Measurements from ENCODE around the gene GOLGA8N.
"Not testable (repeated sequence)": the region's sequence is repeated elsewhere in the genome, so short reads cannot be mapped to it uniquely, and the experiment has no call there.

GOLGA8N gene

DNA sequence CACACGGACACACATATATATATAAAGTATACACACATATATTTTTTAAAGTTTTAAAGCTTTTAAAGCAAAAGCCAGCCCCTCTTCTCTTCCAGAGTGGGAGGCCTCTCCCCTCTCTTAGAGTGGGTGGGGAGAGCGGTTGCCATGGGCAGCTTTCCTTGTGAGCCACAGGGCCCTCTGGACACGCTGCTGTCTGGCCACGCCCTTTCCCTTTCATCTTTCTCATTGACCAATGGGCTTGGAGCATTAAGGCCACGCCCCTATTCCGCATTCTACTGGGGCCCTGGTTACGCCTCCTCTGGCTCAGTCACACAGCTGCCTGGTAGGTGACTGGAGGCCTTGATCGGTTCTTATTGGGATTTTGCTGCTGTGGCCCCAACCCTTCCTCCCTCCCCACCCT, at the start of gene GOLGA8N:
TSS of gene GOLGA8N (plus strand) at position 306 of the 400 bp plus-strand sequence.
- not testable (repeated sequence) for DNase-seq (ENCODE audit: low read depth in 2 of 2)

DNA sequence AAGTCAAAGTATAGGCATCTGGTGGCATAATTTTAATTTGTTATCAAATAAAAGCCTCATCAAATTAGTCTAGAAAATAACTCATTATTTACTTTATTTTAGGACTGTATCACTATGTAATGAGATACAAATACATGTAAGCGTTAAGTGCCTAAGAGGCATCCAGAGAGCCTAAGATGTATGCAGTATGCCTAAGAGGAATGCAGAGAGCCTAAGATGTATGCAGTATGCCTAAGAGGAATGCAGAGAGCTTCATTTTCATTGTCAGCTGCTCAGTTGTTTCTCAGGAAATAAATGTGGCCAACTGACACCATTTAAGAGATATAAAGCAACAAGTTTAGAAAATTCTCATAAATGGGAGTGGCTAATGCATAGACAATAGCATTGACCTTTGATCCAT, 49.8 kb upstream of the GOLGA8N start:
- not testable (repeated sequence) for DNase-seq (ENCODE audit: low read depth in 2 of 2)

DNA sequence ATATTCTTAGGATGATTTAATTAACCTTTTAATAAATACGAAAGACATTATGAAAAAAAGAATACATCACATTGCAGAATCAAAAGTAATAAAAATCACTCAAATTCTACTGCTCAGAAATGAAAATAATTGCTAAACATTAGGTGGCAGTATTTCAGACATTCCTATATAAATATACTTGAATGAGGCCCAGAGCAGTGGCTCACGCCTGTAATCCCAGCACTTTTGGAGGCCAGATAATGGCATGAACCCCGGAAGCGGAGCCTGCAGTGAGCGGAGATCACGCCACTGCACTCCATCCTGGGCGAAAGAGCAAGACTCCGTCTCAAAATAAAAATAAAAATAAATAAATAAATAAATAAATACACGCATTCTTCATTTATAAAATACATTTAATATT, 48.1 kb upstream of the GOLGA8N start:
- DNase-seq (ENCODE audit: low read depth in 2 of 2) = not testable (repeated sequence)

DNA sequence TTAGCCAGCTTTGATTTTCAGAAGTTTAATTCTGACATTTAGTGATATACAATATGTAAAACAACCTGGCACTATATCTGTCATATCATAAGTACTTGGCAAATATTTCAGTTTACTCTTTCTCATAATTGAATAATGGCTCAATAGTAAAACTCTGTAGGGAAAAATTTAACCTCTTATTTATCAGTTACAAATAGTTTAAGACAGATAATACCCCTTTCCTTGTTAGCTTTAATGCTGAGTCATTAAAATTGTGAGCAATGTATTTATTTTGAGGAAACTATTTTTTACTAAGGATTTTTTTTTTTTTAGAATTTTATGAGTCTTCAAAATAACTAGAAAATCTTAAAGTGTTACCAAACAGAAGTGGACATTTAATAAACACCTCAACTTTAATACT, 38.7 kb upstream of the GOLGA8N start:
- not testable (repeated sequence) for DNase-seq (ENCODE audit: low read depth in 2 of 2)

DNA sequence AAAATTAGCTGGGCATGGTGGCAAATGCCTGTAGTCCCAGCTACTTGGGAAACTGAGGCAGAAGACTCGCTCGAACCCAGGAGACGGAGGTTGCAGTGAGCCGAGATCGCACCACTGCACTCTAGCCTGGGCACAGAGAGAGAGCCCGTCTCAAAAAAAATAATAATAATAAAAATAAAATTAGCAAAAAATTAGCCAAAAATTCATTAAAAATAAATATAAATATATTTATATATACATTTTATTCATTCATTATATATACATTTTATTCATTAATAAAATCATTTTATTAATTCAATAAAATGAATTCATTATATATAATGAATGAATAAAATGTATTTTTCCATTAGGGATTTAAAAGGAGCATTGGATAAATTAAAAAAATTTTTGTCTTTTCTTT, 31.1 kb upstream of the GOLGA8N start:
- DNase-seq (ENCODE audit: low read depth in 2 of 2) = not testable (repeated sequence)

DNA sequence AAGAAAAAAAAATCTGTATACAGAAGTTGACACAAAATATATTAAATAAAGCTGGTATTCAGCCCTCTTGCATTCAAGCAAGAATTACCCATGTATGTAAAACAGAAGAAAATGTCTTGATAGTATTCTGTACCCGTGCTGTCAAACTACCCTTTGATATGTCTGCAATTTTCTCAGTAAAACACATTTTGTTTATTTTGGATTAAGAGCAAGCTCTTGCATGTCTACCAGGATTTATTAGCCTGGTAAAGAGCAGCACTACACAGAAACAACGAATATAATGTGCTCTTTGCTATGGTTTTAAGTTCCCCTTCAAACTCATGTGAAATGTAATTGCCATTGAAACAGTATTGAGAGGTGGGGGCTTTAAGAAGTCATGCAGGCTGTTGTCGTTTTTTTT, 24.3 kb upstream of the GOLGA8N start:
- DNase-seq (ENCODE audit: low read depth in 2 of 2) = not testable (repeated sequence)

DNA sequence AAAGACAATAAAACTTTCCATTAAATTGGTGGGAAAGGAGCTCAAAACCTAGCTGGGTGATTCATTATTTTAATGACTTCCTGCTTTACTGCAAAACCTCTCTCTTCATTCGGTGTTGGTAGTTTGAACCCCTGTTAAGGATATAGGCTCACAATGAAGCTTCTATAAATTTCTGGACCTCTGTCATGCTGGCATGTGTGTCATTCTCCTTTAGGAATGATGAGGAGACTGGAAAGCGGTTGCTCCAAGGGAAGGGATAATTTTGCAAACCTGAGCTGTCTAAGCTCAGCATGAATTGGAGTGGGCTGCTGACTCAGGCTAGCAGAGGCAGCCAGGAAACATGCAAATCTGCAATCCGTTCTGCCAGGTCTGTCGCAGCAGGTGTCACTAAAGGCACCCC, 14.8 kb upstream of the GOLGA8N start:
- not testable (repeated sequence) for DNase-seq (ENCODE audit: low read depth in 2 of 2)

DNA sequence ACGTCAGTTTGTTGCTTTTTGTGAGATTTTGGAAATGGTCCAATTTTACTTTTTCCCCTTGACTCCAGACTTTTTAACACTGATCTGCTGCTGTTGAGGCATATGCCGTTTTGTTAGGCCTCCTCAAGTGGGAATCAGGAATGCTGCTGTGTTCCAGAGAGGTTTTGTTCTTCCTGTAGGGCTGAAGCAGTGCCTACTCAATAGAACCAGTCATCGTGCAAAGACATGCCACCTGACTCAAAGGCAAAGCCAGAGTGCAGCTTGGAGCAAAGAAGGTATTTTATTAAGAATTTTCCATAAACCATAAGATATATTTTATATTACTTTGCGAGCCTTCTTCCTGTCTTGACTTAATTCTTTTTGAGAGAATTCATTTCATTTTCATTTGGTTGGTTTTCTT, 7.4 kb upstream of the GOLGA8N start:
- not testable (repeated sequence) for DNase-seq (ENCODE audit: low read depth in 2 of 2)

DNA sequence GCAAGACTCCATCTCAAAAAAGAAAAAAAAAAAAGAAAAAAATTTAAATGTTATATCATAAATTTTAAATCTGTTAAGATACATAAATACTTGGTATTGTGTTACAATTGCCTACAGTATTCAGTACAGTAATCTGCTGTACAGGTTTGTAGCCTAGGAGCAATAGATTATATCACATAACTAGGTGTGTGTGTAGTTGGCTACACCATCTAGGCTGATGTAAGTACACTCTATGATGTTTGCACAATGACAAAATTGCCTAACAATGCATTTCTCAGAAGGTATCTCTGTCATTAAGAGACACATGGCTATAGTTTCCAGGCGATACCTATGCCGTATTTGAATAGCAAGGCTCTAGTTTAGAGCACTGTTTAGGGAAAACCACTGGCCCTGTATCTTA, 16.3 kb downstream of the GOLGA8N start:
- DNase-seq (ENCODE audit: low read depth in 2 of 2) = not testable (repeated sequence)

DNA sequence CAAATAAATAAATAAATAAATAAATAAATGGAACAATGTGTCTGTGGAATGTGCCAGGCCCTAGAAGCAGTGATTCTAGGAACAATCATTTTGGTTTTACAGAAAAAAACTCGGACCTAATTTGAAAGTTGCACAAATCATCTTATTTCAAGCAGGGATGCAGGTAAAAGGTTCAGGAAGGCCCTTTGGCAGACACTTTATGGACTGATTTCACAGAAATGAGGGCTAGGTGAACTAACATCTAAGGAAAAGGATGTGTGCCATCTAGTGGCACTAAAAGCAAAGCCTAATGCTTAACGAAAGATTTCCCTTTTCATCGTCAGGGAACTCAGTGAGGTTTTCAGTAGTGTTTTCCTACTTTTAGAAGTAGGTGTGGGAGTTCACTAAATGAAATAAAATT, 17.5 kb downstream of the GOLGA8N start:
- not testable (repeated sequence) for DNase-seq (ENCODE audit: low read depth in 2 of 2)

DNA sequence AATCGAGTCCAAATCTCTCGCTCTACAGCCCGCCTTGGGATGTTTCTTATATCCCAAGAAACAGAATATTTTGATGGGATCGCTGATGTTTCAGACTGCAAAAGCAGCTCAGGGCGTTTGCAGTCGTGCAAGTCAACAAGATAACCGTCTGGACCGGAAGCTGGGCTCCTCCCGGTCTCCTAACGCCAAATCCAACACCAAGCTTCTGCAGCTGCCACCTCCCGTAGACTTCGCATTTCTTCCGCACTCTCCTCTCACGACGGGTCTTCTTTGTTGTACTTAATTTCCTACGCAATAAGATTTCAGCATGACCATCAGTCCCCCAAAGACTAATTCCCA, 21.4 kb downstream of the GOLGA8N start:
- not testable (repeated sequence) for DNase-seq (ENCODE audit: low read depth in 2 of 2)

DNA sequence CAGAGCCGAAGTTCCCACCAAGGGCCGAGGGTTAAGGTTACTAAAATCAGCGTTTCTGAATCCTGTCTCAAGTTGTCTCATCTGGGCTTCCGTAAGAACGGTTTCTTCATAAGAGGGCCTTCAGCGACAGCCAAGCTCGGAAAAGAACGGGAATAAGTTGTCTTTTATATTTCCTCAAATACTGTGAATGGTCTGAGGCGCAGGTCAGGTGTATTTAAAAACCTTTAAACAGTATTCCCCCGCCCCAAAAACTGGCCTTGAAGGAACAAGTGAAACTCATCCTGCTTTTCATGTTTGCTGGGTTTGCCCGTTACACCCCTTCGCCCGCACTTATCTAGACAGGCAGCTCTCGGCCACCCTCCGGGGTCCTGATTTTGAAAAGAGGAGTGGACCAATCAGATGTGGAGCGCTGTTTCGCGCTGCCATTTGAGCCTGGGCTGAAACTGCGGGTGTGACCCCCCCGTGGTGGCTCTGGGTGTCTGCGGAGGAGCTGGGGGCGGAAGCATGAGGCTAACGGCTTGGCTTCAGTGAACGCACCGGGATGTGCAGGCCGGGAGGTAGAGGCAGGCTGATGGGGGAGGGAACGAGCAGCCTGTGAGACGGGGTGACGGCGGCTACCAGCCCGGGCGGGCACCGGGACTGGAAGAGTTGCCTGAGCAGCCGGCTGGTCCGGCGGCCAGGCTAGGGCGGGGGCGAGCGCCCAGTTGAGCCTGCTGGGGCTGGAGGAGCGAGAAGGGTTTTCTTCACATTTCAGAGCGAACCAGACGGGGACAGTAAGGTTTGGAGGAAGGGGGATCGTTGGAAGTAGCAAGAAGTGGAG, 22.0 kb downstream of the GOLGA8N start, which contains the start of gene ARHGAP11A:
TSS of gene ARHGAP11A (plus strand) at position 454 of the 820 bp plus-strand sequence. CDS start 708 bp downstream, outside the sequence.
- DNase-seq (ENCODE audit: low read depth in 2 of 2) = peak; percentile 71 to 74

DNA sequence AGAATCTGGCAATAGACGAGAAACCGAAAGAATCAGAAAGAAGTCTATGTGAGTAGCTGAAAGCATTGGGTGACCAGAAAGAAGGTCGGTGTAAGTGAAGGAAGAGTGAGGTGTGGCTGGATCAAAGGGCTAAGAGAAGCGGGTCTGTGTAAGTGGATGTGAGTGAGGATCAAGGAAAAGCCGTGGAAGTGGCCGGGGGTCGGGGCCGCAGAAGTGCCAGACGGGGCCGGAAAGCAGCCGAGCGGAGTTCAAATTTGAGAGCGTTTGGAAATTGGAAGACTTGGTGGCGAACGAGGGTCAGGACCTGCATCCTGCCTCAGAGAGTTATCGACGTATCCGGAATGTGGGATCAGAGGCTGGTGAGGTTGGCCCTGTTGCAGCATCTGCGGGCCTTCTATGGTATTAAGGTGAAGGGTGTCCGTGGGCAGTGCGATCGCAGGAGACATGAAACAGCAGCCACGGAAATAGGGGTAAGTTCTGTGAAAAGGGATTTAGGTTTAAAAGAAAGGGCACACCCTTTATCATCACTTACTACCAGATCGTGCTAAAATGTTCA, 22.7 kb downstream of the GOLGA8N start:
- DNase-seq (ENCODE audit: low read depth in 2 of 2) = not testable (repeated sequence)

DNA sequence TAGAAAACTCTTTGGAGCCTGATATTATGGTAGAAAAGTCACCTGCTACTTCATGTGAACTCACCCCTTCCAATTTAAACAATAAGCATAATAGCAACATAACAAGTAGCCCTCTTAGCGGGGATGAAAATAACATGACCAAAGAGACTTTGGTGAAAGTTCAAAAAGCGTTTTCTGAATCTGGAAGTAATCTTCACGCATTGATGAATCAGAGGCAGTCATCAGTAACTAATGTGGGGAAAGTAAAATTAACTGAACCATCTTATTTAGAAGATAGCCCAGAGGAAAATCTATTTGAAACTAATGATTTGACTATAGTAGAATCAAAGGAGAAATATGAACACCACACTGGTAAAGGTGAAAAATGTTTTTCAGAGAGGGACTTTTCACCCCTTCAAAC, 43.2 kb downstream of the GOLGA8N start:
- DNase-seq (ENCODE audit: low read depth in 2 of 2) = no peak

DNA sequence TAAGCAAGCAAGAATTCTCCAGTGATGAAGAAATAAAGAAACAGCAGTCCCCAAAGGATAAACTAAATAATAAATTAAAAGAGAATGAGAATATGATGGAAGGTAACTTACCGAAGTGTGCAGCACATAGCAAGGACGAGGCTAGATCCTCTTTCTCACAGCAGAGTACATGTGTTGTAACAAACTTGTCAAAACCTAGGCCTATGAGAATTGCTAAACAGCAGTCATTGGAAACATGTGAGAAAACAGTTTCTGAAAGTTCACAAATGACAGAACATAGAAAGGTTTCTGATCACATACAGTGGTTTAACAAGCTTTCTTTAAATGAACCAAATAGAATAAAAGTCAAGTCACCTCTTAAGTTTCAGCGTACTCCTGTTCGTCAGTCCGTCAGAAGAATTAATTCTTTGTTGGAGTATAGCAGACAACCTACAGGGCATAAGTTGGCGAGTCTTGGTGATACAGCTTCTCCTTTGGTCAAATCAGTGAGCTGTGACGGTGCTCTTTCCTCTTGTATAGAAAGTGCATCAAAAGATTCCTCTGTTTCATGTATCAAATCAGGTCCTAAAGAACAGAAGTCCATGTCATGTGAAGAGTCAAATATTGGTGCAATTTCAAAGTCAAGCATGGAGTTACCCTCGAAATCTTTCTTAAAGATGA, 43.8 kb downstream of the GOLGA8N start:
- no peak for DNase-seq (ENCODE audit: low read depth in 2 of 2)

DNA sequence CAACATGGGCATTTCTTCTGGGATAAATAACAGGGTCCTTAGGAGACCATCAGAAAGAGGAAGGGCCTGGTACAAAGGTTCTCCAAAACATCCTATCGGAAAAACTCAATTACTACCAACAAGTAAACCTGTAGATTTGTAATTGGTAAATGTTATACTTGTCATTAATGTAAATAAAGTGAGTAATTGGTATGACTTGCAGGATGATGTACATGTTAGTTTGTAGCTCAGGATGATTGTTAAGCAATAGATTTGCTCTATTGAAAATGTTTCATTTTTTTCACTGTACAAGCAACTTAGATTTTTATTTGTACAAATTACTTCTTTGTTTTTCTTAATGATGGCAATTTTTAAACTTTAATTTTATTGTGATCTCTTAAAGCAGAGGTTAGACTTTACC, 44.4 kb downstream of the GOLGA8N start:
- DNase-seq (ENCODE audit: low read depth in 2 of 2) = no peak

DNA sequence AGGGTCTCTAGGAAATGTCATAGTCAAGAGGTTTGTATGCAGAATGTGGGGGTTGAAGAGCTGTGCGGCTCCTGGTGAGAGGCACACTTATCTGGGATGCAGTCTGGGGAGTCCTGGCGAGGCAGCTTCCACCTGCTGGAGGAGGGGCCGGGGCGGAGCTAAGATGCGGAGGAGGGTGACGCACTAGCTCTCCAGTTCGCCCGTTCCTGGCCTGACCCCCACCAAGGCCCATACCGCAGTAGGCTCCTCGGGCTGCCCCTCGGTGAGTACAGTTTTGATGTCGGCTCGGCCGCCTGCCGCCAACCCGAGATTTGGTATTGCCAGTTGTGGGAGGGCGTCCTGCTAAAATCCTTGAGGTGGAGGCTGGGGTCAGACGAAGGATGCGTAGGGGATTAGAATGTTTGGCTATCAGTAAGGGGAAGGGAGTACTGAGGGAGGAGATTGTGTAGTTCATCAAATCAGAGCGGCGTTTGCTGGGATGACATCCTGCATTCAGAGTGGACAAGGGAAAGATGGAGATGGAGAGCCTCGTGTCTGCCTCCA, 48.3 kb downstream of the GOLGA8N start, which contains the start of gene SCG5:
TSS of gene SCG5 (plus strand) at position 194 of the 543 bp plus-strand sequence. CDS start 1,883 bp downstream, outside the sequence.
- no peak for DNase-seq (ENCODE audit: low read depth in 2 of 2)

DNA sequence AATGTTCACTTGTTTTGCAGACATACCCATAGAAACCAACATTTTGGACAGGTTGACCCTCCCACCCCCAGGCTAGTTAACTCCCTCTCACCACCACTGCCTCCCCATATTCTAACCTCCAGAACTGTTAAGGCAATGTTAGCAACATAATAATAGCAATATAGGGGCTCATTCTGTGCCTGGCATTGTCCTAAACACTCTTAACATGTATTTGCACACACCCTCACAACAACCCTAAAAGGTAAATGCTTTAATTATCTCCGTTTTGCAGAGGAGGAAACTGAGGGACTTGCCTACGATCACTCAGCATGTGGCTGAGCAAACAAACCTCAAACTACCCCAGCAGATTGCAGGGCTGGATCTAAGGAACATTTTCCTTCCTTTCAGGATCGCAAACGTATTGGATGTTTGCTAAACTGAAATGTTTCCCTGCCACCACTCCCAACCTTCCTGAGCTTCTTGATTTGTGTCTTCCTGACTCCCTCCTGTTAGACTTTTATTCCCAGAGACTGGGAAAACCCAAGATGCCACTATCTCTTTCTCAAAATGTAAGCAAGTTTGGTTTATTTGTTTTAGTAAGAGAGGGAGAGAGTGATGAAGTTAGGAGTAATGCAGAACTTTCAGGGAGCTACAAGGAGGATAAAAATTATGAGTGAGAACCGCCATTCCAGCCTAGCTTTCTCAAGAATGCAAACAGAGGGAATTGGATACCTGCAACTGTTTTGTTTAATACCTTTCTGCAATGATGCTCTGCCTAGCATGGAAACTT, 49.6 kb downstream of the GOLGA8N start:
- no peak for DNase-seq (ENCODE audit: low read depth in 2 of 2)

DNA sequence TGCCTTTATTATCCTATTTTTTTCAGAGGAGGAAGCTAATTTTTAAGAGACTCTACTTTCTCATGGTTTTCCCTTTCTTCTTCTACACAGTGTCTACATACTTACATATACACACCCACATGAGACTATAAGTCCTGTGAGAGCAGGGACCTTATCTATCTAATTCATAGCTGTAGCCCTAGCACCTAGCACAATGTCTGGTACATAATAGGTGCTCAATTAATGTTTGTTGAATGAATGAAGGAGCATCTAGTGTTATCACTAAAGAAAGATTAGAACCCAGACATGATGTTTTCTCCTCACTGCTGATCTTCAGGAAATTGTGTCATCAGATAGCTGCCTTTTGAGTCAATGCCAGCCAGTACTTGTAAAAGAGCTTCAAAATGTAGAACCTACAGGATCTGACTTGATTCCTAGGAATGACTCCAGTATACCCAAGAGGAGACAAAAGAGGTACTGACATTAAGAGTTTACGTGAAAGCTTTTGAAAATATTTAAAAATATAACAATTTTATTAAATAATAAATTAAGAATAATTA, 50.7 kb downstream of the GOLGA8N start:
- DNase-seq (ENCODE audit: low read depth in 2 of 2) = no peak

DNA sequence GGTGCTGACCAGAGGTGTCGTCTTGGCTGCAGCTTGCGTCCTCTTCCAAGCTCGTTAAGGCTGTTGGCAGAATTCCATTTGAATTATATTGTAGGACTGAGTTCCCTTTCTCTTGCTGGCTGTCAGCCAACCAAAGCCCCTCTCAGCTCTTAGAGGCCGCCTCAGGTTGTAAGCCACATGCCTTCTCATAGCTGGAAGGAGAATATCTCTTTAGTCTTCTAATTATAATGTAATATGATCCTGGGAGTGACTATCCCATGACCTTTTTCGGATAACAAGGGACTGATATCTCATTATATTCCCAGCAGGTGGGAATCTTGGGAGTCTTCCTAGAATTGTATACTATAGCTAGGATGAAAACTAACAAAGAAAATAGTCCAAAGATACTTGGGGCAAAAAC, 53.0 kb downstream of the GOLGA8N start:
- no peak for DNase-seq (ENCODE audit: low read depth in 2 of 2)

DNA sequence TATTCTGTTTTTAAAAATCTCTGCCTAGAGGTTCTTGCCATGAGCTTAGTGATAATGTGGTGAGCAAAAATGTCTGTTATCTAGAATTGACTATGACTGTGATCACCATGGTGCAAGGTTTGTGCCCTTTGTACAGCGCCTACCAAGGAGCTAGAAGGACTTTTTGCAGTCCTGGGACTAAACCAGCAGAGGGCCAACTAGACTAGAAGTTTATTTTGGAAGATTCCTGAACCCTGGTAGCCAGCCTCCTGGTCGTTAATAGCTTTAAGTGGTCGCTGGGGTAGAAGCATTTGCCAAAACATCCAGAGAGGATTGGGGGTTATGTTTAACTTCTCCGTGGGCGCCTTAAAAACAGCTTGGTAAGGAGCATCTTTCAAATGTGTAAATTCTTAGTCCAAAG, 56.1 kb downstream of the GOLGA8N start:
- no peak for DNase-seq (ENCODE audit: low read depth in 2 of 2)
